GM21723 (cell line): ENCODE data around the gene NUP98.
A peak's percentile ranks its signal among the peaks of the same experiment; 100 is the strongest.
"Not testable (repeated sequence)": the region's sequence is repeated elsewhere in the genome, so short reads cannot be mapped to it uniquely, and the experiment has no call there.

Experiments used
- ATAC-seq: cut with Tn5 transposase; IDR thresholded peaks from one replicate; pipeline ENCODE4 v1.9.1; 2021; ENCODE audit warnings: mild to moderate bottlenecking, moderate library complexity; ENCODE audit not compliant: unreplicated experiment

NUP98 gene

DNA sequence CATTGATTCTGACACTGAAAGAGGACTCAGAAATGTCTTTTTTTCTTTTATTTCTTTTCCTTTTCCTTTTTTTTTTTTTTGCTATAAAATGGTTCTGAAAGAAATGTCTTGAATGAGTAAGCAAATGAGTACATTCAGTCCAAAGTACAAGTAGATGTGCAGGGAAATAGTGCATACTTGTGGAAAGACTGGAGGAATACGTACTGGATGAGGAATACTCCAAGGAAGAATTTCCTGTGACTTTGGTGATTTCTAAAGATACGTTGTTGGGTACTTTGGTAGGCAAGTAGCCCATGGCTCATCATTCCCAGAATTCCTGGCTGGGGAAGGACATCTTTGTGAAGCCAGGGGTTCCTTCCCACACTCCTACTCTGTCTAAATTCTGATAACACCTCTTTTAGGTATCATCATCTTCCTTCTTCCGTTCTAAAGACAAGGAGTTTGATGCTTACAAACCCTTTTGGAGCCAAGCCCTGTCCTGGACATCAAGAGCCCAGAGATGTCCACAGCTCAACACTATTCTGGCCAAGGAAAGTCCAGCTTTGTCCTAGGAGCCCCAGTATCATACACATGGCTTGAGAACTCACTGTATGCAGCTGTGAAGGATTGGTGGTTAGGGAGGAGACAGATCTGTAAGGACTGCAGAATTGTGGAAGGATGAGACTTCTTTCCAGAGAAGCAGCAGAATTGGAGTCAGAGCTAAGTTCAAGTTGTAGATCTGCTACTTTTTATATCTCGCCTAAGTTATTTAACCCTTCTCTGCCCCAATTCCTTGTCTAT, 4.8 kb upstream of the NUP98 start:
- ATAC-seq = no peak

DNA sequence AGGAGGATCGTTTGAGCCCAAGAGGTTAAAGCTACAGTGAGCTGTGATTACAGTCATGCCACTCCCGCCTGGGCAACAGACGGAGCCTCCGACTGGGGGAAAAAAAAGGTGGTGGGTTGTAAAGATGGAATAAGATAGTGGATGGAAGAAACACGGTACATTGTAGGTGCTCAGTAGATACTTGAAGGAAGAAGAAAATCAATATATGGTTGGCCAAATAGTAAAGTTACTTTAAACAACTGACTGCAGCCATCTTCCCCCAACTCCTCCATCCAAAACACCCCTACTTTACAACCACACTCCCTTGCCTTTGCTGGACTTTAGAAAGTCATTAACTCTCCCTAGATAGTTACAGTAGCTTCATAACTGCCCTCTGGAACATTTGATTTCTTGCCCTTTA, 2.5 kb upstream of the NUP98 start:
- ATAC-seq = no peak

DNA sequence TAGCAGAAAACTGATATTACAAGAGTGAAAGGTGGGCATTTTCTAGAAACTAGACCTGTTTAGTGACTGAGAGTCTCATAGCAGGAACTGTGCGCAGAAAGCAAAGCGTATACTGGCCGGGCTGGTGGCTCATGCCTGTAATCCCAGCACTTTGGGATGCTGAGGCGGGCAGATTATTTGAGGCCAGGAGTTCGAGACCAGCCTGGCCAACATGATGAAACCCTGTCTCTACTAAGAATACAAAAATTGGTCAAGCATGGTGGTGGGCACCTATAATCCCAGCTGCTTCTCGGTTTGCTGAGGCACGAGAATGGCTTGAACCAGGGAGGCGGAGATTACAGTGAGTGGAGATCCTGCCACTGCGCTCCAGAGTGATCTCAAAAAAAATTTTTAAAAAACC, 1.8 kb upstream of the NUP98 start:
- no peak for ATAC-seq

DNA sequence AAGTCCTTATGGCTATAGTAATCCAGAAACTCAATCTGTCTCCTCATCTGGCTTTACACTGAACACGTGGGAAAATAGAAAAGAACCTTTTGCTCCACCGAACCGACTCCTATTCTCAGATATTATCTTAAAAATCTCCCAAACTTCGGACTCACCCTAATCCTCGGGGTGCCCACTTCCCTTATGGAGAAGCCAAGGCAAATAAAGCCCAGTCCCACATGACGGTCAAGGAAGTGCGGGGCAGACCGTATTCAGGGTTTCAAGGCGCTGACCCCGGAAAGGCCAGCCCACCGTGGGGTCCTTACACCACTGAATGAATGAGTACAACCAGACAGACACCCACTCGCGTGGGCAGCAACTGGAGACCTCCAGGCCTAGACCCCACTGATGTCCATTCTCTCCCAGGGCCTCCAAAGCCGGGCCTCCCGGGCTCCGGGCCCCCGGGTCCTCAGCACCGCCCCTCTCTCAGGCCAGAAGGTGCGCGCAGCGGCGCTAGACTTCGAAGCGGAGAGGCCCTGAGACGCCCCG, 489 bp downstream of the NUP98 start:
- ATAC-seq = peak; percentile 25

DNA sequence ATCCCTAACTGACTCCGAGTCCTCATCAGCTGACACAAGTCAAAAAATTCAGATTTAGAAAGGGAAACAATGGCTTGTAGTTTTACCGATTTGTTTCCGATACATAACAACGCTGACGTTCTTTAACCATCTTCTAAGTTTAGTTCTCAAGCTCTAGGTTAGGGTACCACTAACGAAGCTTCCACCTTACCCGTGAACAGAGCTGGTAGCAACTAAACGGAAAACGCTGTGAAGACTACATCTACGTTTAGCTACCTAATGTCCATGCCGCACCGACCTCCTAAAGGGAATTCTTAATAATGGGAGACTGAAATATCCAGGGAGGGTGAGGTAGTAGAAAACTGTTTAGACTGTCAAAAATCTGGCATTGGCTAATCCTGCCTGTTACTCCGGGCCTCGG, 1.0 kb downstream of the NUP98 start:
- no peak for ATAC-seq

DNA sequence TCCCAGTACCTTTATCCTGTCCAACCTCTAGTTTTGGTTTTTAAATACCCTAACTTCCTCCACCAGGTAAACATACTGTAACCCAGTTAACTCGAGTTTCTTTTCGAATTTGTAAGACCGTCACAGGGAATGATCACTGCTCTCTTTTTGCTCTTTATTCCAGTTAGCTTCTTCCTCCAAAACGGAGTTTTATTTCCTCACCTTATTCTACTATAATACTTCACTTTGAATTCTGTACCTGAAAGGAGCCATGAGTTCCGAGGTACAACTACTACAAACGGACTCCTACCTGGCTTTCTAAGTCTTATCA, 1.4 kb downstream of the NUP98 start:
- ATAC-seq = no peak

DNA sequence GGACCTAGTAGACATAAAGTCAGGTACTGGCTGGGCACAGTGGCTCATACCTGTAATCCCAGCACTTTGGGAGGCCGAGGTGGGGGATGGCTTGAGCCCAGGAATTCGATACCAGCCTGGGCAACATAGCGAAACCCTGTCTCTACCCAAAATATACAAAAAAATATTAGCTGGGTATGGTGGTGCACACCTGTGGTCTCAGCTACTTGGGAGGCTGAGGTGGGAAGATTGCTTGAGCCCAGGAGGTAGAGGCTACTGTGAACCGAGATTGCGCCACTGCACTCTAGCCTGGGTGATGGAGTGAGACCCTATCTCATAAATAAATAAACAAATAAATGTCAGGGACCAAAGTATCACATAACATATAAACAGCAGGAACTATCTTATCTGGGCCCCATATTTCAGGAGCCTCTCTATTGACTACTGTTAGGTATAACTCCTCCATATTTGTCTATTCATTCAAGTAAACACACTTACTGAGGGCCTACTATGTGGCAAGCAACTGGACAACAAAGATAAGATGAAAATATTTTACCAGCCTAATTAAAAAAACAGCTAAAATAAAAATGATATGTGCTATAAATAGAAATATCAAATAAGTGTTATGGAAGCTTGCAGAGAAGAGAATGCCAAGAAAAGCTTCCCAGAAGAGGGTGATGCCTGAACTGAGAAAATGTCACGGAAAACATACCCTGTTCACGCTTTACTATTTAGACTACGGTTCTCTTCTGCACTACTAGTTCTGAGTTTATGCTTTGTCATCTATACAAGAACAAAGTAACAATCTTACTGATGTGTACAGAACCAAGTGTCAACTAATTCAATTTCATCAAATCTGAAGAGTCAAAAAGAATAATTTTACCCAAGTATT, 2.0 kb downstream of the NUP98 start:
- ATAC-seq = no peak

DNA sequence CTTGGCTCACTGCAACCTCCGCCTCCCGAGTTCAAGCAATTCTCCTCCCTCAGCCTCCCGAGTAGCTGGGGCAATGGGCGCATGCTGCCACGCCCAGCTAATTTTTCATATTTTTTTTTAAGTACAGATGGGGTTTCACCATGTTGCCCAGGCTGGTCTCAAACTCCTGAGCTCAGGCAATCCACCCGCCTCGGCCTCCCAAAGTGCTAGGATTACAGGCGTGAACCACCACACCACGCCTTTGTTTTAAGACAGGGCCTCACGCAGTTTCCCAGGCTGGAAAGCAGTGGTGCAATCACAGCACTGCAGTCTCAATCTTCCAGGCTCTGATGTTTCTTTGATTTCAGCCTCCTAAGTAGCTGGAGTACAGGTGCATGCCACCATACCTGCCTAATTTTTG, 3.0 kb downstream of the NUP98 start:
- not testable (repeated sequence) for ATAC-seq

DNA sequence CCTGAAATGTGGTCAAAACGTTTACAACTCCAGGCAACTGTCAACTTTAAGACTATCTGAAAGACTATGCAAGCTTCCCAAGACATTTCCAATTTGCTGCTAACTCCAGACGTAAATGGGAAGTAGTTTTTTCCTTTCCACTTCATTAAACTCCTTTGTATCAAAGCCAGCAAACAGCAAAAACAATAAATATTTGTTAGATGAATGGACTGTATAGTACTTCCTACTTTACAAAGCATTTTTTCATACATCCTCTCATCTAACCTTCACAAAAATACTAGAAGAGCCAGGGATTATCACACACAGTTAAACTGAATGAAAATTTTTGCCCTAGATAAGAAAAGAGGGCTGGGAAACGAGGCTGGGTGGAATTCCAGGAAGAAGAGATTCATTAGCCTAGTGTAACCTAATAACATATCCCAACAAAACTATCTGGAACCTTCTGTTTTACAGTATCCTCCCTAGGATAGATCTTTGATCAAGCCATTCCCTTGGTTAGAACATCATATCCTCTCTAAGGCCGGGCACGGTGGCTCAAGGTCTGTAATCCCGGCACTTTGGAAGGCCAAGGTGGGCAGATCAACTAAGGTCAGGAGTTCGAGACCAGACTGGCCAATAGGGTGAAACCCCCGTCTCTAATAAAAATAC, 10.4 kb downstream of the NUP98 start:
- ATAC-seq = no peak

DNA sequence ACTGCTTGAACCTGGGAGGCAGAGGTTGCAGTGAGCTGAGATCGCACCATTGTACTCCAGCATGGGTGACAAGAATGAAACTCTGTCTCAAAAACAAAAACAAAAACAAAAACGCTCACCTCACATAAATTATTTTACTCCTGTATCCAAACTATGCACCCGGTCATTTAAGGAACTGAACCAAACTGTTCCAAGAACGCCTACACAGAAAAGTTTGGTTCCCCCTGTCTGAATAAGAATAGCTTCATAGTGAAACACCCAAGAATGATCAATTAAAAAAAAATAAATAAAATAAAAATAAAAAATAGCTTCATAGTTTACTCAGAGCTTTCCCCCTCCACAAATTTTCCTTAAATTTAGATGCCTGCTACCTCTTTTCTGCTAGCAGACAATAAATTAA, 13.7 kb downstream of the NUP98 start:
- ATAC-seq = no peak

DNA sequence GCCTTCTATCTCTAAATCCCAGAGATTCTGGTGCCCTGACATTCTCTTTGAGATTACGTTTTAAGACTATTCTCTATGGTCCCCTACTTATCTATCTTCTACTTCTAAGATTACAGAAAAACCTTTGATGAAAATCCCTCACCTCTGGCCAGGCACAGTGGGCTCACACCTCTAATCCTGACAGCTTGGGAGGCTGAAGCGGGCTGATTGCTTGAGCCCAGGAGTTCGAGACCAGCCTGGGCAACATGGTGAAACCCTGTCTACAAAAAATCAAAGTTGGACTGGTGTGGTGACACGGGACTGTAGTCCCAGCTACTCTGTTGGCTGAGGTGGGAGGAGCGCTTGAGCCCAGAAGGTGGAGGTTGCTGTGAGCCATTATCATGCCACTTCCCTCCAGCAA, 14.4 kb downstream of the NUP98 start:
- no peak for ATAC-seq

DNA sequence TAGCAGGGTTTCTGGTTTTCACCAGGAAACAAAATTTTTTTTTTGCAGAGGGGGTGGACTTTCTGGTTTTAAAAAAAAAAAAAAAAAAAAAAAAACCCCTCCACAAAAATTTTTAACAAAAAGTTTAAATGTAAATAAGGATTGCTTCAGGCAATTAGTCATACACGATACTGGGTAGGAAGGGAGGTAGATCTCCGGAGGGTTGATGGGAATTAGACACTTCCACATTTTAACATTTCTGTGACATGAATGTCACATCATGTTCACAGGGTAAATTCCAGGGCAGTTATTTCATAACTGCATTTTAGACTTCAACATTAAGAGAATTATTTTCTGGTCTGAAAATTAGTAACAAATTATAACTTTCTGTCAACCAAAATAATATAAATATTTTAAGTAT, 15.9 kb downstream of the NUP98 start:
- ATAC-seq = no peak

DNA sequence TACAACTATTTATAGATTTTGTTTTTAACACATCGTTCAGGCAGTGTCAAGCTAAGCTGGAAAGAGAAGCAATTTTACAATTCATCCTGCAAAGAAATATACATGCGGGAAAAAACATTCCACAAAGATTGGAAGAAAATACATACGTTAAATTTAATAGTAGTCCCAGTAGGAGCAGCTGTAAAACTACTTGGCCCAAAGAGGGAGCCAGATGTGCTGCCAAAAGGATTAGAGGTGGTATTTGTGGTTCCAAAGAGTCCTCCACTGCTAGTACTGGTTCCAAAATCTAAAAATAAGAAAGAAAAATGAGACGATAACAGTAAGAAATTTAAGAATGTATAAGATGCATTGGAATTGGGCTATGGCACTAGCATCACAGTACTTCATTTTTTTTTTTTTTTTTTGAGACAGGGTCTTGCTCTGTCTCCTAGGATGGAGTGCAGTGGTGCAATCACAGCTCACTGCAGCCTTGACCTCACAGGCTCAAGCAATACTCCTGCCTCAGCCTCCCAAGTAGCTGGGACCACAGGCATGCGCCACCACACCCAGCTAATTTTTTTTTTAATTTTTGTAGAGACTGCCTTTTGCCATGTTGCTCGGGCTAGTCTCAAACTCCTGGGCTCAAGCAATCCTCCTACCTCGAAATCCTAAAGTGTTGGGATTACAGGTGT, 21.5 kb downstream of the NUP98 start:
- ATAC-seq = no peak

DNA sequence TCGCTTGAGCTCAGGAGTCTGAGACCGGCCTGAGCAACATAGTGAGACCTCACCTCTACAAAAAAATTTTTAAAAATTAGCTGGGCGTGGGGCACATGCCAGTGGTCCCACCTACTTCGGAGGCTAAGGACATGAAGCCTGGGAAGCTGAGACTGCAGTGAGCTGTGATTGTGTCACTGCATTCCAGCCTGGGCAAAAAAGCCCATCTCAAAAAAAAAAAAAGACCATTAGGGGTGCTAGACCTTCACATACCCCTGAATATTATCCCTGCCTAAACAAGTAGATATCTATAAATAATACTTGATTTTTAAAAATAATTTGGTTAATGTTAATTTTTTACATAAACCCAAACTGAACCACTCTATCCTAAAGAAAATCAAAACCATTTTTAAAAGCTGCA, 24.2 kb downstream of the NUP98 start:
- ATAC-seq = no peak

DNA sequence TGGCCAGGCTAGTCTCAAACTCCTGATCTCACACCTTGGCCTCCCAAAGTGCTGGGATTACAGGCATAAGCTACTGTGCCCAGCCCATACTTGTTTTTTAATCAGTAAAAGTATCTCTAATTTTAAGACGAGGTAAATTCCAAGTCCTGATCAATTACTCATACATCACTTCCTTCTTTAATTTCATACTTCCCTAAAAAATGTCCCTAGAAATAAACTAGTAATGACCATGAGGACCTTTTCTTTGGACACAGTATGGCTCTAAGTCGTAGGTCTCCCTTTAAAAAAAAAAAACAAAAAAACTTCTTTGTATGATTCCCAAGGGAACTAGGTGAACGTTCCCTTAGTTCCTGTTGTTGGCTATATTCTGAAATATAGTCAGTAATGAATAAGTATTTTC, 29.8 kb downstream of the NUP98 start:
- ATAC-seq = no peak

DNA sequence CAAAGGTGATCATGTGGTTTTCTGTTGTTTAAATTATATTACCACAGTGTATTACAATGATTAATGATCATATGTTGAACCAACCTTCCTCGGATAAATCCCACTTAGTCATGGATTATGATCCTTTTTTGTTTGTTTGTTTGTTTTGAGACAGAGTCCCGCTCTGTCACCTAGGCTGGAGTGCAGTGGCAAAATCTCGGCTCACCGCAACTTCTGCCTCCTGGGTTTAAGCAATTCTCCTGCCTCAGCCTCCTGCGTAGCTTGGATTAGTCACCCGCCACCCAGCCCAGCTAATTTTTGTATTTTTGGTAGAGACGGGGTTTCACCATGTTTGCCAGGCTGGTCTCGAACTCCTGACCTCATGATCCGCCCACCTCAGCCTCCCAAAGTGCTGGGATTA, 30.5 kb downstream of the NUP98 start:
- not testable (repeated sequence) for ATAC-seq

DNA sequence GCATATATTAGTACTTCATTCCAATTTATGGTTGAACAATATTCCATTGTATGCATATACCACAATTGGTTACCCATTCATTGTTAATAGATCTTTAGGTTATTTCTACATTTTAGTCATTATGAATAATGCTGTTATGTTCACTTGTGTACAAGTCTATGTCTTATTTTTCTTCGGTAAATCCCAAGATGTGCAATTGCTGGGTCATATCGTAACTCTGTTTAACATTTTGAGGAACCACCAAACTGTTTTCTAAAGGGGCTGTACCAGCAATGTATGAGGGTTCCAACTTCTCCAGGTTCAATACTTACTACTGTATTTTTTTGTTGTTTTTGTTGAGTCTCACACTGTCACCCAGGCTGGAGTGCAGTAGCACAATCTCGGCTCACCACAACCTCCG, 33.1 kb downstream of the NUP98 start:
- ATAC-seq = no peak

DNA sequence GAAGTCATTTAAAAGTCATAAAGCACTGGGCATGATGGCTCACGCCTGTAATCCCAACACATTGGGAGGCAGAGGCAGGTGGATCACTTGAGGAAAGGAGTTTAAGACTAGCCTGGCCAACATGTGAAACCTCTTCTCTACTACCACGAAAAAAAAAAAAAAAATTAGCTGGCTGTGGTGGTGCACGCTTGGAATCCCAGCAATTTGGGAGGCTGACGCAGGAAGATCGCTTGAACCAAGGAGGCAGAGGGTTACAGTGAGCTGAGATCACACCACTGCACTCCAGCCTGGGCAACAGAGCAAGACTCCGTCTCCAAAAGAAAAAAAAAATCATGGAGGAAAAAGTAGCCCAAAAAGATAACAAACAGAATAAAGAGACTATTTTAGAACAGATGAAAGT, 42.2 kb downstream of the NUP98 start:
- no peak for ATAC-seq

DNA sequence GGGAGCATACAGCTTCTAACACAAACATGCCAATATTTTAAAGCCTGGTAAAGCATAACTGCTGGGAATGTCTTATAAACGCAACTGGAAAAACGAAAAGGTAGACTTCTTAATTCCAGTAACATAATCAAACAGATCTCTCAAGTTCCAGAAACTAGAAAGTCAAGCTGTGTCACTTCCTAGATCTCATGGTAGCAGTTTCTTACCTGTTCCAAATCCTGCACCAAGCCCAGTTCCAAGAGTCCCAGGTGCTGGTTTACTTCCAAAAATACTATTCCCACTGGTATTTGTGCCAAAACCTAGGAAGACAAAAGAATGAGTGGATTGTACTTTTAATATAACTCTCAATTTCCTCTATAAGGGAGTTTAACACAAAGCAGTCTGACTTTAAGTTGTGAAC, 44.2 kb downstream of the NUP98 start:
- no peak for ATAC-seq

DNA sequence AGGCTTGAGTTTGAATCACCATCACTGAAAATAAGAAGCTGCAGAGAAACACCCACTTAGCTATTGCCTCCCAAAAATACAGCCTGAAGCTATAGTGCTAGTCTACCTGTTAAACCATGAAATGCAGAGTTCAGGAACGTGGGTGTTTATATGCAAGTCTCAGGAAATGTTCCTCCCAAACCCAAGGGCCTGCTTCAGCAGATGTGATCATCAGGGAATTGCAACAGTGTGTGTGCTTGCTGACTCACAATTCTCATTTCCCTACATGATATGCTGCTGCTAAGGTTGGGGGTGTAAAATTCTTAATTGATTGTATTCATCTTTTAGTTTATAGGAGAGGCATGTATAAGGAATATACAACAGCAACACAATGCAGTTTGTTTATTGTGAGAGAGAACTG, 49.6 kb downstream of the NUP98 start:
- no peak for ATAC-seq

DNA sequence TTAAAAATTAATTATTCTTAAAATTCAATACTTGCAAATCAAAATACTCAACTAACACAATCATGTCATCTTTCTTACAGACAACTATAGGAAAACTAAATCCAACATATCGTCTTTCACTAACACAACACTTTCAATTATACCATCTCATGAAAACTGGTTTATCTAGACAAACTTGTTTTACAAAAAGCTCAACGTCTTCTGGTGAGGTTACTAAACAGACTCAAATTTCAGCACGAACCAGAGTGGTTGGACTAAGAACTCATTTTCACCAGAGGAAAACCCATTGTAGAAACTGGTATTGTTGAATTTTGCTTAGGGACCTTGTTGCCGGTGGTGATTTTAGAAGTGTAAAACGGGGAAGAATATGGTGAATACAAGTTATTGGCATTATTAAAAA, 52.2 kb downstream of the NUP98 start:
- ATAC-seq = no peak
